Osteoblast (primary cell): ENCODE data around the gene RXRG. TPM values are rescaled to one million over a fixed set of nuclear protein-coding genes. Genes with fewer than 3 reads are reported as not detected.

Experiments used
- DNase-seq: peaks from one replicate; pipeline ENCODE4 v3.0.0; 2011; ENCODE audit warnings: low spot score, mixed read lengths; ENCODE audit not compliant: insufficient read length; ENCODE audit errors: missing footprints
- H2AFZ ChIP-seq: 2 replicates; pipeline ENCODE4 v1.6.0; 2011; ENCODE audit warnings: mild to moderate bottlenecking, low read length
- H3K27ac ChIP-seq: 2 replicates; pipeline ENCODE4 v1.5.1; 2011; ENCODE audit warnings: mild to moderate bottlenecking, low read depth, low read length, moderate library complexity
- H3K27me3 ChIP-seq: 2 replicates; pipeline ENCODE4 v1.6.0; 2012; ENCODE audit warnings: mild to moderate bottlenecking, control low read depth, inconsistent platforms, low read length, moderate library complexity; ENCODE audit not compliant: insufficient read depth
- H3K36me3 ChIP-seq: 2 replicates; pipeline ENCODE4 v1.5.1; 2011; ENCODE audit warnings: mild to moderate bottlenecking, low read length, control low read depth, moderate library complexity; ENCODE audit not compliant: insufficient read depth
- H3K4me1 ChIP-seq: 2 replicates; pipeline ENCODE4 v1.5.1; 2011; ENCODE audit warnings: mild to moderate bottlenecking, low read length, control low read depth, moderate library complexity; ENCODE audit not compliant: insufficient read depth
- H3K4me2 ChIP-seq: 2 replicates; pipeline ENCODE4 v1.6.0; 2011; ENCODE audit warnings: mild to moderate bottlenecking, low read length; ENCODE audit not compliant: insufficient read depth
- H3K4me3 ChIP-seq: fragments of 200-600 bp; sonication (generic); 3 replicates; pipeline ENCODE4 v1.5.1; 2012; ENCODE audit warnings: mild to moderate bottlenecking, low read length, inconsistent platforms; ENCODE audit not compliant: insufficient read depth
- H3K79me2 ChIP-seq: 2 replicates; pipeline ENCODE4 v1.6.0; 2012; ENCODE audit warnings: mild to moderate bottlenecking, low read length, control low read depth, inconsistent platforms; ENCODE audit not compliant: insufficient read depth
- H3K9me3 ChIP-seq: 2 replicates; pipeline ENCODE4 v1.5.1; 2011; ENCODE audit warnings: low read depth, low read length, control low read depth
- H4K20me1 ChIP-seq: 2 replicates; pipeline ENCODE4 v1.6.0; 2012; ENCODE audit warnings: mild to moderate bottlenecking, low read length, control low read depth; ENCODE audit not compliant: insufficient read depth
- CTCF ChIP-seq: IDR thresholded peaks from 2 replicates; pipeline ENCODE4 v1.5.1; 2011; ENCODE audit warnings: mild to moderate bottlenecking, low read depth, low read length, moderate library complexity; ENCODE audit errors: extremely low read depth
- total RNA-seq: library from RNA; depleted of rRNA; stranded (reverse); fragments of >200 nt; gene quantifications from 2 replicates; pipeline ENCODE4 v1.2.3, GENCODE V29; 2012

The RXRG gene
- total RNA-seq, 1 donor = not detected

DNA sequence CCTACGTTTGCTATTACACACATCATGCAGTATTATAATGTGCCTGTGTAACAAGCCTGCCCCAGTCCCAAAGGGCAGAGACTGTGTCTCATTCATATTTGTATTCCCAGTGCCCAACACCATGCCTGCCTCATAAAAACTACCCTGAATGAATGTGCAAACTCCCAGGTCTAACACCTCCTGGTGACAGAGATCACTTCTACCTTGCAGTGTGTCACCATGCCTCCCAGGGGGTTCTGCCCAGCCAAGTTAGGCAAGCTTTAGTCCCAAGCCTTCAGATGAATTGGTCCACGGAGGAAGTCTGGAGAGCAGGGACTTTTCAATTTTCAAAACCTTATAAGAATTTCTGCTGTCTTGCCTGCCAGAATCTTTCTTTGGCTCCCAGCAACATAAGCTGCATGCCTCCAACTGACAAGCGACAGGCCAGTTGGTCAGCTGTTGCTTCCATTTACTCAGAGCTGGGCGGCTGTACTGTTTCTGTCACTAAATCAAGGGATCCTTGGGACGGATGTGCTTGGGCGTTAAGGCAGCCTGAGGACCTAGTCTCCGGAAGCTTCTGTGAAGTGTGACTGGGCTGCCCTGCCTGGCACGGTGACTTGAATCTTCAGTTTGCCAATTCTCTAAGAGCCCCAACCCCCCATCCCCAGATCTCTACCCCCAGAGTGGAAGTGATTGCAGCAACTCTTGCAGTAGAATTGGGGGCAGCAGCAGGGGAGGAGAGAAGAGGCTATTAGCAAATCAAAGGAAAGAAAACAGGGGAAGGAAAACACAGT is 1.2 kb downstream of the RXRG start:
- no peaks in the 10 kb centered on the region for H3K79me2 ChIP-seq
- TF ChIP-seq CTCF = no peak
- H3K4me1 ChIP-seq = no peaks in the 10 kb centered on the region
- no peaks in the 10 kb centered on the region for H4K20me1 ChIP-seq
- no peak overlapping the region for H3K27ac ChIP-seq
- DNase-seq = peak; percentile 34
- peaks cover 28% of the 10 kb centered on the region for H3K27me3 ChIP-seq
- no peaks in the 10 kb centered on the region for H3K36me3 ChIP-seq
- H3K9me3 ChIP-seq = no peaks in the 10 kb centered on the region
- H2AFZ ChIP-seq = no peak overlapping the region
- no peak overlapping the region for H3K4me2 ChIP-seq
- H3K4me3 ChIP-seq = no peak overlapping the region

- no peaks in the 10 kb centered on the region for H3K36me3 ChIP-seq
Observed at GRCh38 chr1:165442653-165443052, 2.3 kb downstream of the RXRG start.

GRCh38 chr1:165442053-165442452 is 2.9 kb downstream of the RXRG start:
- H3K4me3 ChIP-seq = no peak overlapping the region
- H3K4me1 ChIP-seq = no peaks in the 10 kb centered on the region
- peak; percentile 8 for DNase-seq
- no peak overlapping the region for H3K27ac ChIP-seq
- no peak overlapping the region for H3K4me2 ChIP-seq
- H3K79me2 ChIP-seq = no peaks in the 10 kb centered on the region
- H3K27me3 ChIP-seq = peaks cover 28% of the 10 kb centered on the region
- no peak for TF ChIP-seq CTCF
- no peak overlapping the region for H2AFZ ChIP-seq
- H3K9me3 ChIP-seq = no peaks in the 10 kb centered on the region
- H4K20me1 ChIP-seq = no peaks in the 10 kb centered on the region
- no peaks in the 10 kb centered on the region for H3K36me3 ChIP-seq

More at GRCh38 chr1:165442653-165443052, 2.3 kb downstream of the RXRG start:
- no peak for TF ChIP-seq CTCF
- H3K27ac ChIP-seq = no peak overlapping the region
- H3K4me1 ChIP-seq = no peaks in the 10 kb centered on the region
- no peaks in the 10 kb centered on the region for H3K9me3 ChIP-seq
- no peak overlapping the region for H3K4me3 ChIP-seq
- no peak overlapping the region for H3K4me2 ChIP-seq
- DNase-seq = no peak
- no peaks in the 10 kb centered on the region for H4K20me1 ChIP-seq
- no peaks in the 10 kb centered on the region for H3K79me2 ChIP-seq
- H2AFZ ChIP-seq = no peak overlapping the region
- peaks cover 28% of the 10 kb centered on the region for H3K27me3 ChIP-seq

DNA sequence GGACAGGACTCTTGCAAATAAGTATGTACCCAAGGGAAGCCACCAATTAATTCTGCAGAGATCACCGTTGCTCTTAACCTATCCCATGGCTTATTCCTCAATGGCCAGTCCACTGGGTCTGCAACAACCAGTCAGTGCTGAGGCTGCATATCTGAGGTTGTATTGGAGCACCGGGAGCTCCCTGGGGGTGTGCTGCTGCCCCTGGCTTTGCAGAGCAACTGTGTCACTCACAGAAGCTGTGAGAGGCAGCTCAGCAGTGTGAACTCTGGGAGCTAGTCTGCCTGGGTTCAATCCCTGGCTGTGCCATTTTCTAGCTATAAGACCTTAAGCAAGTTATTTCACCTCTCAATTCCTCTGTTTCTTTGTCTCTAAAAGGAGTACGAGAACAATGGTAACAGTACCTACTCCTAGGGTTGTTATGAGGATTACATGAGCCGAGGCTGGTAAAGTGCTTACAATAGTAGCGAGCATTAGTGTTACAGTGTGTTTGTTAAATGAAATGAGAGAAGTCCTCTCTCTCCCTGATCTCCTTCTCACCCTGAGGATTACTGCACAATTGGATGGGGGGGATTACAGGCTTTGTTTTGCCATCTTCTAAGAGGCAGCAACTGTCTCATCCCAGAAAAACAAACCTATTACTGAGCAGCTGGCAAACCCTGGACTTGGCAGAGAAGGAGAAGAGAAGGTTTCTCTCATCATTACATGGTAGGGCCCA is 3.6 kb downstream of the RXRG start:
- H2AFZ ChIP-seq = no peak overlapping the region
- H3K4me2 ChIP-seq = no peak overlapping the region
- no peaks in the 10 kb centered on the region for H3K4me1 ChIP-seq
- DNase-seq = peak; percentile 39
- H3K9me3 ChIP-seq = no peaks in the 10 kb centered on the region
- H3K36me3 ChIP-seq = no peaks in the 10 kb centered on the region
- H3K27ac ChIP-seq = no peak overlapping the region
- H4K20me1 ChIP-seq = no peaks in the 10 kb centered on the region
- no peaks in the 10 kb centered on the region for H3K79me2 ChIP-seq
- no peak for TF ChIP-seq CTCF
- no peak overlapping the region for H3K4me3 ChIP-seq
- H3K27me3 ChIP-seq = peaks cover 28% of the 10 kb centered on the region
